Bronchial epithelial cell (primary cell): Measurements from ENCODE around the gene PRAMEF11. TPM values are rescaled to one million over a fixed set of nuclear protein-coding genes. Genes with fewer than 3 reads are reported as not detected.
"Not testable (repeated sequence)": the region's sequence is repeated elsewhere in the genome, so short reads cannot be mapped to it uniquely, and the experiment has no call there.

ENCODE experiments used
- DNase-seq: peaks from one replicate; pipeline ENCODE4 v3.0.0-alpha.2; 2010; ENCODE audit warnings: low read depth
- FAIRE-seq: peaks from 2 replicates; lab custom pipeline; 2011; peaks lifted over from hg19 to GRCh38; lab: Jason Lieb, UNC
- H3K27me3 ChIP-seq: 2 replicates; pipeline ENCODE4 v1.5.1; 2011; ENCODE audit warnings: low read length; ENCODE audit not compliant: control insufficient read depth, insufficient read depth
- H3K36me3 ChIP-seq: 2 replicates; pipeline ENCODE4 v1.5.1; 2011; ENCODE audit warnings: low read length; ENCODE audit not compliant: control insufficient read depth, insufficient read depth
- H3K4me3 ChIP-seq: 2 replicates; pipeline ENCODE4 v1.5.1; 2011; ENCODE audit warnings: mild to moderate bottlenecking, low read depth, low read length, control low read depth
- total RNA-seq: library from RNA; depleted of rRNA; stranded (reverse); fragments of >200 nt; gene quantifications from 2 replicates; pipeline ENCODE4 v1.2.1, GENCODE V29; 2014
- TF ChIP-seq, protein P1 (sequence below): IDR thresholded peaks from 2 replicates; pipeline ENCODE4 v1.5.1; 2011; ENCODE audit warnings: mild to moderate bottlenecking, moderate library complexity, low read length, control low read depth, inconsistent platforms; ENCODE audit not compliant: insufficient read depth, severe bottlenecking

The PRAMEF11 gene
- total RNA-seq, result not detected in 2 replicates

DNA sequence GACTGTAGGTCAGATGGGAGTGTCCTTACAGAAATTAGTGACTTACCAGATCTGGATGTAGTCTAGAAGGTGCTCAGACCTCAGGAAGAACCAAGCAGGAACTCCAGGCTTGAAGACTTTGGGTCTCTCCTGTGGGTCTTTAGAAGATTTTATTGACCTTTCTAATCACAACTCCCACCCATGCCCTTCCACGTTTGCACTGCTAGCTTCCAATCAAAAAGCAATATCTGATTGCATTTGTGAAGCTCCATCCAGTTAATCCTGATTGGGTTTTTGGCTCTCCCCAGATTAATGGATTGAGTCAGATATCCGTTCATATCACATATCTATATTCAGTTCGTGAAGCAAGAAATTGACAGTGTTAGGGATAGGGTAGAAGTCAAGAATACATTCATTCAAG is at the start of gene PRAMEF11:
Gene PRAMEF11, minus strand, starts transcription at position 101 of the 400 bp plus-strand sequence. CDS start 2,621 bp downstream, outside the sequence.
- H3K27me3 ChIP-seq, H3K4me3 ChIP-seq, FAIRE-seq, H3K36me3 ChIP-seq, DNase-seq: not testable (repeated sequence)

- FAIRE-seq, H3K36me3 ChIP-seq, H3K27me3 ChIP-seq, H3K4me3 ChIP-seq, DNase-seq: not testable (repeated sequence)
These were observed 47.2 kb upstream of the PRAMEF11 start for GRCh38 chr1:12878453-12878852.

DNA sequence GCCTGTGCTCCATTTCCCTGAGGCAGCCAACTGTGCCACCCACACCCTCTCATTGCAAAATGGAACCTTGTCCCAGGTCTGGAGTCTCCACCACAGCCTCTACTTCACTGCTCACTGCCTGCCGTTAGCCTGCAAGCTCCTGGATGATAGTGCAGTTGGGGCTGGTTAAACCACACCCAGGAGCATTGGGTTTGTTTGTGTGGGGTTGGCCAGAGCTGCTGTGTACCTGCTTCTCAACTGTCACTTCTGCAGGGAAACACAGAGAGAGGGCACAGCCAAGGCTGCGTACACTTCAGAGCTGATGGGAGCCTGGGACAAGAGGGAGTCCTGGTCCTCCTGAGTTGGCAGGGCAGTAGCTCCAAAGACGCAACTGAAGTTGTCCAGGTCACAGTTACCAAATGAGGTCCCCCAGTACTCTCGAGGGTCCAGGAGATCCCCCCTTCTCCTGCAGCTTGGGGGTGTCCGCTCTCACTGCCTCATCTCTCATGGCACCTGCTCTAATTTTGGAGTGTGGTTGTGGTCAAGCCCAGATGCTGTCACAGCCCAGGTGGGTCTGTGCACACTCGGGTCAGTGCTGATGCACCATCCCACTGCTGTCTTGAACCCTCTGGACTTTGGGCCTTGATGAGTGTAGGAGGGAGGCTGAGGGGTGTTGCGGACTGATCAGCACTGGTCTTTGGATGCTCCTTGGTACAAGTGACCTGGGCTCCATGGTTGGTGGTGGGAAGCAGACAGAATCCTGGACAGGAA is 32.1 kb upstream of the PRAMEF11 start:
- DNase-seq, H3K36me3 ChIP-seq, H3K27me3 ChIP-seq, FAIRE-seq, H3K4me3 ChIP-seq: not testable (repeated sequence)

DNA sequence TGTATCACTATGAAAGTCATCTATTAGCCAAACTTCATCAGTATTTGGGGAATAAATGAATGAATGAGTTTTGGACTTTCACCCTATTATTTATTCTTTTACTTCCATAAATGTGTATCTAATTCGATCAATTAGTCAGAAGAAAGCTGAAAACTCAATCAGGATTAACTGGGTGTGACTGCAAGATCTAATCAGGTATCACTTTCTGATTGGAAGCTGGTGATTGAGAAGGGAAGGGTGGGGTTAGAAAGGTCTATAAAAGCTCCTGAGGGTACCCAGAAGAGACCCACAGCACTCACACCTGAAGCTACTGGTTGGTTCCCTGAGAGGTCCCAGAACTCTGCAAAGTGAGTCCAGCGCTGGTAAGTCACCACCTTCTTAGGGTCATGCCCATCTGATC is 25.6 kb upstream of the PRAMEF11 start, which contains the start of gene PRAMEF2:
Gene PRAMEF2, plus strand, starts transcription at position 301 of the 400 bp plus-strand sequence. CDS start 1,924 bp downstream, outside the sequence.
- not testable (repeated sequence) for FAIRE-seq, H3K36me3 ChIP-seq, H3K27me3 ChIP-seq, H3K4me3 ChIP-seq, DNase-seq

DNA sequence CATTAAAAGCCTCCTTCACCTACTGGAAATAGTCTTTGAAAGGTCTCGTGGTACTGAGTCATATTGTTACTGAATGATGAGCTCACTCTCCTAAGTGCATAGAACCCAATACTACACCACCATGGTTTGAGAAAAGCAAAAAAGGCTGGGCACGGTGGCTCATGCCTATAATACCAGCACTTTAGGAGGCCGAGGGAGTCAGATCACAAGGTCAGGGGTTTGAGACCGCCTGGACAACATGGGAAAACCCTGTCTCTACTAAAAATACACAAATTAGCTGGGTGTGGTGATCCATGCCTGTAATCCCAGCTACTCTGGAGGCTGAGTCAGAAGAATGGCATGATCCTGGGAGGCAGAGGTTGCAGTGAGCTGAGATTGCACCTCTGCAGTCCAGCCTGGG is 20.6 kb upstream of the PRAMEF11 start:
- Histone ChIP-seq H3K4me3 (no peak overlapping the region), H3K27me3 (no peaks in the 10 kb centered on the region), H3K36me3 (no peaks in the 10 kb centered on the region)
- DNase-seq (peak; percentile 40), FAIRE-seq (no peak)
- TF ChIP-seq, protein P1, sequence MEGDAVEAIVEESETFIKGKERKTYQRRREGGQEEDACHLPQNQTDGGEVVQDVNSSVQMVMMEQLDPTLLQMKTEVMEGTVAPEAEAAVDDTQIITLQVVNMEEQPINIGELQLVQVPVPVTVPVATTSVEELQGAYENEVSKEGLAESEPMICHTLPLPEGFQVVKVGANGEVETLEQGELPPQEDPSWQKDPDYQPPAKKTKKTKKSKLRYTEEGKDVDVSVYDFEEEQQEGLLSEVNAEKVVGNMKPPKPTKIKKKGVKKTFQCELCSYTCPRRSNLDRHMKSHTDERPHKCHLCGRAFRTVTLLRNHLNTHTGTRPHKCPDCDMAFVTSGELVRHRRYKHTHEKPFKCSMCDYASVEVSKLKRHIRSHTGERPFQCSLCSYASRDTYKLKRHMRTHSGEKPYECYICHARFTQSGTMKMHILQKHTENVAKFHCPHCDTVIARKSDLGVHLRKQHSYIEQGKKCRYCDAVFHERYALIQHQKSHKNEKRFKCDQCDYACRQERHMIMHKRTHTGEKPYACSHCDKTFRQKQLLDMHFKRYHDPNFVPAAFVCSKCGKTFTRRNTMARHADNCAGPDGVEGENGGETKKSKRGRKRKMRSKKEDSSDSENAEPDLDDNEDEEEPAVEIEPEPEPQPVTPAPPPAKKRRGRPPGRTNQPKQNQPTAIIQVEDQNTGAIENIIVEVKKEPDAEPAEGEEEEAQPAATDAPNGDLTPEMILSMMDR, result no peak

GRCh38 chr1:12848620-12849019 is 17.4 kb upstream of the PRAMEF11 start, which contains the start of gene HNRNPCL1:
Gene HNRNPCL1 (minus strand): TSS chr1:12848720. CDS start chr1:12848289, 431 bp downstream.
- FAIRE-seq, H3K27me3 ChIP-seq, H3K4me3 ChIP-seq, DNase-seq, H3K36me3 ChIP-seq: not testable (repeated sequence)

DNA sequence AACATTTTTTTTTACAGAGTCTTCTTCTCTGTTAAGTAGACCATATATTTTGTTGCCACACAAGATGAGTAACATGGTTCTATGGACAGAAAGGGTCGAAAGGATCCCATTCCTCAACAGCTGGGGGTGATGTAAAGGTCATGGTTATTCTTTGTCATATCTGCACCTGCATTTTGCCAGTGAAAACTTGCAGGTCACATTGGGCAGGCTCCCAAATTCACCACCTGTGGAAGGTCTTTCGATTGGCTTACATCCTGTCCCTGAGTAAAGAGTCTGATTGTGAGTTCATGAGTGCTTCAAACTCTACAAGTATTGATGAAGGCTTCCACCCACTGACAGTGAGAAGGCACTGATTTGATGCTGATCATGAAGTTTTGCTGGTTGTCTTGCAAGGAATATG is 2.0 kb upstream of the PRAMEF11 start:
- not testable (repeated sequence) for H3K36me3 ChIP-seq, FAIRE-seq, H3K4me3 ChIP-seq, DNase-seq, H3K27me3 ChIP-seq

DNA sequence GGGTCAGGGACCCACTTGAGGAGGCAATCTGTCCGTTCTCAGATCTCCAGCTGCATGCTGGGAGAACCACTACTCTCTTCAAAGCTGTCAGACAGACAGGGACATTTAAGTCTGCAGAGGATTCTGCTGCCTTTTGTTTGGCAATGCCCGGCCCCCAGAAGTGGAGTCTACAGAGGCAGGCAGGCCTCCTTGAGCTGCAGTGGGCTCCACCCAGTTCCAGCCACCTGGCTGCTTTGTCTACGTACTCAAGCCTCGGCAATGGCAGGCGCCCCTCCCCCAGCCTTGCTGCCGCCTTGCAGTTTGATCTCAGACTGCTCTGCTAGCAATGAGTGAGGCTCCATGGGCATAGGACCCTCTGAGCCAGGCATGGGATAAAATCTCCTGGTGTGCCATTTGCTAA is 12.1 kb downstream of the PRAMEF11 start:
- DNase-seq, H3K36me3 ChIP-seq, H3K27me3 ChIP-seq, H3K4me3 ChIP-seq, FAIRE-seq: not testable (repeated sequence)

DNA sequence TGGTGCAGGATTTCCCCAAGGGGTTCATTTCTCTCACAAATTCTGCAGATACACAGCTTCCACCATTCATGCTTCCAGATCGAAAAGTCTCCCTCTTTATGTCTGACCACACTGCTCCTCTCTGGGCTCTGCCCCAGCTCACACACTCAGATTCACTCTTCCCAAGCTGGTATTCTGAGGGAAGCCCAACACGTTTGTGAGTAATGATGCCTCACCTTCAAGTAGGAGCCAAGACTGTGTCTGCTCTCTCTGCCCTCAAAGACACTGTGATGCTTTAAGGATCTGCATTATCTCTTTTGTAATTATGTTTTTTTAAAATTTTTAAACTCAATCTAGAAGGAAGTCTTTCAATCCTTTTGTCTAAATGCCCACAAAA is 19.8 kb downstream of the PRAMEF11 start:
- no peak overlapping the region for H3K4me3 ChIP-seq
- no peaks in the 10 kb centered on the region for H3K27me3 ChIP-seq
- H3K36me3 ChIP-seq, result no peaks in the 10 kb centered on the region
- TF ChIP-seq, protein P1, result no peak
- no peak for FAIRE-seq
- DNase-seq, result peak; percentile 4
